GM12801 (cell line): Measurements from ENCODE around the gene ZFP36L1.

Source experiments
- CTCF ChIP-seq: IDR thresholded peaks from one replicate; pipeline ENCODE4 v1.5.1; 2011; ENCODE audit warnings: control low read depth; ENCODE audit not compliant: insufficient read length; ENCODE audit errors: extremely low read depth

ZFP36L1 gene

GRCh38 chr14:68777644-68778043 lies 15.2 kb downstream of the ZFP36L1 start:
- no peak for TF ChIP-seq CTCF

- no peak for TF ChIP-seq CTCF
Measured at GRCh38 chr14:68775614-68776126, 17.2 kb downstream of the ZFP36L1 start.

GRCh38 chr14:68774771-68775613 lies 17.9 kb downstream of the ZFP36L1 start:
- TF ChIP-seq CTCF = no peak

GRCh38 chr14:68772761-68773381 lies 20.0 kb downstream of the ZFP36L1 start:
- TF ChIP-seq CTCF = no peak

GRCh38 chr14:68771631-68772030 lies 21.2 kb downstream of the ZFP36L1 start:
- TF ChIP-seq CTCF = no peak

GRCh38 chr14:68770553-68771286 lies 22.1 kb downstream of the ZFP36L1 start:
- no peak for TF ChIP-seq CTCF

GRCh38 chr14:68770051-68770450 lies 22.8 kb downstream of the ZFP36L1 start:
- TF ChIP-seq CTCF = no peak
